WTC11 (cell line): Measurements from ENCODE around the gene ELFN1.

ENCODE experiments used
- CREB1 ChIP-seq: sonication (generic); formaldehyde crosslinking; IDR thresholded peaks from 2 replicates; pipeline ENCODE4 v1.8.0; 2023; ENCODE audit warnings: mild to moderate bottlenecking, missing genetic modification reagents
- CTCF ChIP-seq: fragments of 200-600 bp; IDR thresholded peaks from 2 replicates; pipeline ENCODE4 v1.8.0; 2022; ENCODE audit warnings: antibody characterized with exemption
- ETV6 ChIP-seq: sonication (generic); formaldehyde crosslinking; IDR thresholded peaks from 2 replicates; pipeline ENCODE4 v1.8.1; 2022; ENCODE audit warnings: mild to moderate bottlenecking, missing genetic modification reagents
- MAX ChIP-seq: sonication (generic); formaldehyde crosslinking; IDR thresholded peaks from 2 replicates; pipeline ENCODE4 v1.8.0; 2022; ENCODE audit warnings: mild to moderate bottlenecking, missing genetic modification reagents
- PRDM15 ChIP-seq: sonication (generic); formaldehyde crosslinking; IDR thresholded peaks from 2 replicates; pipeline ENCODE4 v1.8.0; 2022; ENCODE audit warnings: missing genetic modification reagents
- SP1 ChIP-seq: sonication (generic); formaldehyde crosslinking; conservative IDR thresholded peaks from 2 replicates; pipeline ENCODE4 v1.8.1; 2022; ENCODE audit warnings: missing genetic modification reagents
- TCF7 ChIP-seq: sonication (generic); formaldehyde crosslinking; IDR thresholded peaks from 2 replicates; pipeline ENCODE4 v1.8.0; 2022; ENCODE audit warnings: mild to moderate bottlenecking, low read depth, missing genetic modification reagents, moderate library complexity
- TEAD1 ChIP-seq: sonication (generic); formaldehyde crosslinking; IDR thresholded peaks from 2 replicates; pipeline ENCODE4 v1.8.0; 2022; ENCODE audit warnings: mild to moderate bottlenecking, missing genetic modification reagents
- TP53 ChIP-seq: sonication (generic); formaldehyde crosslinking; IDR thresholded peaks from 2 replicates; pipeline ENCODE4 v1.8.1; 2023; ENCODE audit warnings: mild to moderate bottlenecking, missing genetic modification reagents
- USF1 ChIP-seq: sonication (generic); formaldehyde crosslinking; IDR thresholded peaks from 2 replicates; pipeline ENCODE4 v1.8.0; 2022; ENCODE audit warnings: mild to moderate bottlenecking, missing genetic modification reagents
- TF ChIP-seq, protein P1 (sequence below): sonication (generic); formaldehyde crosslinking; IDR thresholded peaks from 2 replicates; pipeline ENCODE4 v1.8.0; 2022; ENCODE audit warnings: mild to moderate bottlenecking, missing genetic modification reagents
- TF ChIP-seq, protein P2 (sequence below): sonication (generic); formaldehyde crosslinking; IDR thresholded peaks from 2 replicates; pipeline ENCODE4 v1.8.1; 2022; ENCODE audit warnings: low read depth, mild to moderate bottlenecking, moderate library complexity, missing genetic modification reagents, borderline replicate concordance

DNA sequence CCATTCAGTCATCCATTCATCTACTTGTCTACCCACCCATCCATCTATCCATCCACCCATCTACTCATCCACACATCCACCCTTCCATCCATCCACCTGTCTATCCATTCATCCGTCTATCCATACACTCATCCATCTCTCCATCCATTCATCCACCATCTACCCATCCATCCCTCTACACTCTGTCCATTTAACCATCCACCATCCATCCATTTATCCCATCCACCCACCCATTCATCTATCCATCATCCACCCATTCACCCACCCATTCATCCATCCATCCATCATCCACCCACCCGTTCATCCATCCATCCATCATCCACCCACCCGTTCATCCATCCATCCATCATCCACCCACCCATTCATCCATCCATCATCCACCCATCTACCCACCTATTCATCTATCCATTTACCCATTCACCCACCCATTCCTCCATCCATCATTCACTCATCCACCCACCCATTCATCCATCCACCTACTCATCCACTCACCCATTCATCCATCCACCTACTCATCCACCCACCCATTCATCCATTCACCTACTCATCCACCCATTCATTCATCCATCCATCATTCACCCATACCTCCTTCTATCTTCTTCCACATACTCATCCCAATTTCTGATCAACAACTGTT lies 39.3 kb upstream of the ELFN1 start:
- TF ChIP-seq CTCF (no peak), ETV6 (CRISPR knock-in tag) (no peak), USF1 (CRISPR knock-in tag) (no peak), CREB1 (CRISPR knock-in tag) (no peak), MAX (CRISPR knock-in tag) (no peak), SP1 (CRISPR knock-in tag) (no peak), TP53 (CRISPR knock-in tag) (no peak), TEAD1 (no peak), TCF7 (CRISPR knock-in tag) (no peak), PRDM15 (CRISPR knock-in tag) (no peak)
- TF ChIP-seq, protein P1, sequence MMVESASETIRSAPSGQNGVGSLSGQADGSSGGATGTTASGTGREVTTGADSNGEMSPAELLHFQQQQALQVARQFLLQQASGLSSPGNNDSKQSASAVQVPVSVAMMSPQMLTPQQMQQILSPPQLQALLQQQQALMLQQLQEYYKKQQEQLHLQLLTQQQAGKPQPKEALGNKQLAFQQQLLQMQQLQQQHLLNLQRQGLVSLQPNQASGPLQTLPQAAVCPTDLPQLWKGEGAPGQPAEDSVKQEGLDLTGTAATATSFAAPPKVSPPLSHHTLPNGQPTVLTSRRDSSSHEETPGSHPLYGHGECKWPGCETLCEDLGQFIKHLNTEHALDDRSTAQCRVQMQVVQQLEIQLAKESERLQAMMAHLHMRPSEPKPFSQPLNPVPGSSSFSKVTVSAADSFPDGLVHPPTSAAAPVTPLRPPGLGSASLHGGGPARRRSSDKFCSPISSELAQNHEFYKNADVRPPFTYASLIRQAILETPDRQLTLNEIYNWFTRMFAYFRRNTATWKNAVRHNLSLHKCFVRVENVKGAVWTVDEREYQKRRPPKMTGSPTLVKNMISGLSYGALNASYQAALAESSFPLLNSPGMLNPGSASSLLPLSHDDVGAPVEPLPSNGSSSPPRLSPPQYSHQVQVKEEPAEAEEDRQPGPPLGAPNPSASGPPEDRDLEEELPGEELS: no peak
- TF ChIP-seq, protein P2, sequence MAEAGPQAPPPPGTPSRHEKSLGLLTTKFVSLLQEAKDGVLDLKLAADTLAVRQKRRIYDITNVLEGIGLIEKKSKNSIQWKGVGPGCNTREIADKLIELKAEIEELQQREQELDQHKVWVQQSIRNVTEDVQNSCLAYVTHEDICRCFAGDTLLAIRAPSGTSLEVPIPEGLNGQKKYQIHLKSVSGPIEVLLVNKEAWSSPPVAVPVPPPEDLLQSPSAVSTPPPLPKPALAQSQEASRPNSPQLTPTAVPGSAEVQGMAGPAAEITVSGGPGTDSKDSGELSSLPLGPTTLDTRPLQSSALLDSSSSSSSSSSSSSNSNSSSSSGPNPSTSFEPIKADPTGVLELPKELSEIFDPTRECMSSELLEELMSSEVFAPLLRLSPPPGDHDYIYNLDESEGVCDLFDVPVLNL: no peak
